Transverse colon (tissue), 4 donors: ENCODE measurements around the gene BICDL2.

Experiments
- EP300 ChIP-seq: sonication (generic); formaldehyde crosslinking; IDR thresholded peaks from one replicate; pipeline ENCODE4 v1.6.1; 2017; ENCODE audit warnings: antibody characterized with exemption, low read depth
- POLR2A ChIP-seq: fragments of 450-650 bp; IDR thresholded peaks from one replicate; pipeline ENCODE4 v1.6.1; 2016; ENCODE audit warnings: antibody characterized with exemption, mild to moderate bottlenecking, moderate library complexity
- POLR2AphosphoS5 ChIP-seq, 3 donors: sonication (generic); formaldehyde crosslinking; IDR thresholded peaks; one replicate each; pipeline ENCODE4 v1.6.1; 2016; ENCODE audit warnings: antibody characterized with exemption in 3 of 3
- TF ChIP-seq, protein P1 (sequence below), 5 experiments: fragments of 200-600 bp in 3 of 5; fragments of 450-650 bp in 2 of 5; sonication (generic) in 3 of 5; IDR thresholded peaks; 1 replicate in 2 of 5; 2 replicates in 3 of 5; pipeline ENCODE4 v1.5.1; 2016 to 2017; ENCODE audit warnings: antibody characterized with exemption in 5 of 5, inconsistent platforms in 3 of 5, mild to moderate bottlenecking in 2 of 5, moderate library complexity in 1 of 5

- TF ChIP-seq, protein P1, sequence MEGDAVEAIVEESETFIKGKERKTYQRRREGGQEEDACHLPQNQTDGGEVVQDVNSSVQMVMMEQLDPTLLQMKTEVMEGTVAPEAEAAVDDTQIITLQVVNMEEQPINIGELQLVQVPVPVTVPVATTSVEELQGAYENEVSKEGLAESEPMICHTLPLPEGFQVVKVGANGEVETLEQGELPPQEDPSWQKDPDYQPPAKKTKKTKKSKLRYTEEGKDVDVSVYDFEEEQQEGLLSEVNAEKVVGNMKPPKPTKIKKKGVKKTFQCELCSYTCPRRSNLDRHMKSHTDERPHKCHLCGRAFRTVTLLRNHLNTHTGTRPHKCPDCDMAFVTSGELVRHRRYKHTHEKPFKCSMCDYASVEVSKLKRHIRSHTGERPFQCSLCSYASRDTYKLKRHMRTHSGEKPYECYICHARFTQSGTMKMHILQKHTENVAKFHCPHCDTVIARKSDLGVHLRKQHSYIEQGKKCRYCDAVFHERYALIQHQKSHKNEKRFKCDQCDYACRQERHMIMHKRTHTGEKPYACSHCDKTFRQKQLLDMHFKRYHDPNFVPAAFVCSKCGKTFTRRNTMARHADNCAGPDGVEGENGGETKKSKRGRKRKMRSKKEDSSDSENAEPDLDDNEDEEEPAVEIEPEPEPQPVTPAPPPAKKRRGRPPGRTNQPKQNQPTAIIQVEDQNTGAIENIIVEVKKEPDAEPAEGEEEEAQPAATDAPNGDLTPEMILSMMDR (IDR thresholded peaks at IDR 0.05), result no peak
- no peak for TF ChIP-seq EP300
- no peak for TF ChIP-seq POLR2A
- no peak for TF ChIP-seq POLR2AphosphoS5 (IDR thresholded peaks at IDR 0.05)
Observed at GRCh38 chr16:2987286-2987685, 49.5 kb downstream of the BICDL2 start.
